ENCODE data around the gene LENG9. TPM values are rescaled to one million over a fixed set of nuclear protein-coding genes. Genes with fewer than 3 reads are reported as not detected.

Gene LENG9
- total RNA-seq, 2 experiments from 2014 or later: 5.3 to 5.6 TPM

DNA sequence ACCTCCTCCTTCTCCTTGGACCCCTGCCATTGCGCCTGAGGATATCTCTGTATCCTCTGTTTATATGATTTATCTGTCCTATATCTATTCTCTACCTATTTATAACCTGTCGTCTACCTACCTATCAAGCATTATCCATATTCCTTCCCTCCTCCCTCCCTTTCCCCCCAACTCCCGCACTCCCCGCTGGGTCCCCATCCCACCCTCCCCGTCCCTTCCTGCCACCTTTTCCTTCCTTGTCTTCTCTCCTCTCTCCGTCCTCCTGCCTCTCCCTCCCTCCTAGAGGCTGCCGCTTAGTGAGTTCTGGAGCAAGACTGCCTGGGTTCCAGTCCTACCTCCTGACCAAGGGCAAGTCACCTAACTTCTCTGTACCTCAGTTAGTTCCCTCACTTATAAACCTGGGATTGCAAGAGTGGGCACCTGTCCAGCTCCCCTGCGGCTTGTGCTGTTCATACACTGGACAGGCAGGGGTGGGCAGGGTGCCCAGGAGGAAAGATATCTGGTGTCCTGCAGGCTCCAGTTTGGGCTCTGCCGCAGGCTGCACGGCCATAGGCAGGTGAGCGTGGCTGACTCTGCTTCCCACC, 32.2 kb downstream of the LENG9 start:
- CTCF ChIA-PET: interaction anchor here (1.0 kb wide), 1 partner anchor 9 kb away, joined by 3 read pairs; no protein-coding TSS in a partner anchor
- Mint-ChIP-seq H3K4me3 (peak overlapping the region; percentile 43), H3K27me3 (peaks cover 12% of the 10 kb centered on the region), H3K4me1 (ENCODE audit: low read depth) (peaks cover 14% of the 10 kb centered on the region), H3K36me3 (no peaks in the 10 kb centered on the region), H3K9me3 (no peaks in the 10 kb centered on the region), H3K27ac (no peak overlapping the region)
- POLR2A ChIA-PET: no interaction called here
- no peak for DNase-seq
- intact Hi-C loops (cut with micrococcal nuclease): no loop called here

DNA sequence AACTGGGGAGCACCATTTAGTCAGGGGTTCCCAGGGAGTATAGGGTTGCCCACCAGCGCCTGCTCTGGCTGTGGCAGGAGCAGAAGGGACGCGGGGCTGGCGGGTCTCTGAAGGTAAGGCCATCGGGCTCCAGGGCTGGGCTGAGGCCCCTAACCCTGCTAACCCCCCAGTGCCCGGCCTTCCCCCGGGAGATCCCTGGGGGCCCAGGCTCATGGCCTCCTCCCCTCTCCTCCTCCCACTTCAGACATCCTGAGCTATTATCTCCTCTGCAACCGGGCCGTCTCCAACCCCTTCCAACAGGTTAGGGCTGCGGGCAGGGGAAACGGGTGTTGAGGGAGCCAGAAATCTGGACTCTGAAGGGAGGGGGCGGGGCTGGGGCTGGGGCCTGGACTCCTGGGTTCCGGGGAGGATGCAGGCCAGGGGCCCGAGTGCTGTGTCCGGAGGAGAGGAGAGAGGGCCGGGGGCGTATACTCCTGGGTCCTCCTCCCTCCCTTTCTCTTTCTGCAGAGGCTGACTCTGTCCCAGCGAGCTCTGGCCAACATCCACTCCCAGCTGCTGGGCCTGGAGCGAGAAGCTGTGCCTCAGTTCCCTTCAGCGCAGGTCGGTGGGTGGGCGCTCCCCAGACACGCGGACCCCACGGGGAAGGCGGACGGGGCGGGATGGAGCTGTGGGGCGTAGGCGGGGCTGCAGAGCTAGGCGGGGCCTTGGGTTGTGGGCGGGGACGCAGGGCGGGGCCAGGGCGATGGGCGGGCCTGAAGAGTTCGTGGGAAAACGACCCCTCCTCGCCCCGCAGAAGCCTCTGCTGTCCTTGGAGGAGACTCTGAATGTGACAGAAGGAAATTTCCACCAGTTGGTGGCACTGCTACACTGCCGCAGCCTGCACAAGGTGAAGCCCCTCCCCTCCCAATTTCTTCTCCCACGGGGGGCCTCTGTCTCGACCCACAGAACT, 33.0 kb downstream of the LENG9 start:
- H3K4me1 Mint-ChIP-seq (ENCODE audit: low read depth): peaks cover 14% of the 10 kb centered on the region
- intact Hi-C loops (cut with micrococcal nuclease): no loop called here
- CTCF ChIA-PET: interaction anchor here (1.0 kb wide), 1 partner anchor 10 kb away, joined by 3 read pairs; no protein-coding TSS in a partner anchor
- peak; percentile 58 for DNase-seq
- no peaks in the 10 kb centered on the region for H3K36me3 Mint-ChIP-seq
- peak overlapping the region; percentile 43 for H3K4me3 Mint-ChIP-seq
- no peak overlapping the region for H3K27ac Mint-ChIP-seq
- POLR2A ChIA-PET: no interaction called here
- H3K9me3 Mint-ChIP-seq: no peaks in the 10 kb centered on the region
- peaks cover 17% of the 10 kb centered on the region for H3K27me3 Mint-ChIP-seq

DNA sequence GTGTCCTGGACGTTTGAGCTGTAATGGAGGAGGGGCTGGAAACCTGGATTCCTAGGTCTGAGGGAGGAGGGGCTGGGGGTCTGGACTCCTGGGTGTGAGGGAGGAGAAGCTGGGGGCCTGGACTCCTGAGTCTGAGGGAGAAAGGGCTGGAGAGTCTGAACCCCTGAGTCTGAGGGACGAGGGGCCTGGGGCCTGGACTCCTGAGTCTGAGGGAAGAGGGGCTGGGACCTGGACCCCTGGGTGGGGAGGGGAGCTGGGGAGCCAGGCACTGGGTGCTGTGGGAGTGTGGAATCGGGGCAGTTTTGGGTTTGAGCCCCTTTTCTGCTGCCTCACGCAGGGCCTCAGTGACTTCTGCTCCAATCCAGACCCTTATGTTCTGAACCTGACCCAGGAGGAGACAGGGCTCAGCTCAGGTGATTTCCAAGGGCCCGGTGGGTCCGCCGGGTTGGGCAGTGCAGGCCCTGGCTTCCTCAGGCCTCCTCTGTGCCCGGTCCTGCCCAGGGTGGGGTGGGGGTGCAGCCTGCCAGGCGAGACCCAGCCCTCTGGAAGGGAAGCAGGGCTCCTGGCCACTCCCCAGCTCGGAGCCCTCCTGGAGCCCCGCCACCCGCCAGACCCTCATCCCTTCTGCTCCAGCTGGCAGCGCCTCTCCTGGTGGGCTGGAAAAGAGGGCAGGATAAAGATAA, 33.9 kb downstream of the LENG9 start:
- Mint-ChIP-seq H3K27ac (no peak overlapping the region), H3K4me1 (ENCODE audit: low read depth) (peaks cover 8% of the 10 kb centered on the region), H3K4me3 (no peak overlapping the region), H3K36me3 (no peaks in the 10 kb centered on the region), H3K27me3 (peaks cover 20% of the 10 kb centered on the region), H3K9me3 (no peaks in the 10 kb centered on the region)
- CTCF ChIA-PET: no interaction called here
- no peak for DNase-seq
- intact Hi-C loops (cut with micrococcal nuclease): no loop called here
- POLR2A ChIA-PET: no interaction called here

DNA sequence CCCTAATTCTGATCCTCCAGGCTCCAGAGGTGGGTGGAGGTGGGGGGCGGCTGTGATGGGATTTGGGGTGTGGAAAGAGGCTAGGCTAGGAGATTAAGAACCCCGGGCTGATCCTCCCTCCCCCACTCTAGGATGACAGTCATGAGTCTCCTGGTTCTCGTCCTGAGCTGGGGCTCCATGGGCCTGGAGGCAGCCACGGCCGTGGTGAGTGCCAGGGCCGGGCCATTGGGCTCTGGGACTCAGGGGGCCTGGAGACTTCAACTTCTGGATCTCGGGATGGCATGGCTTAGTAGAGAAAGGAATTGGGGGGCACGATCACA, 34.4 kb downstream of the LENG9 start:
- H3K27ac Mint-ChIP-seq: no peak overlapping the region
- peaks cover 4% of the 10 kb centered on the region for H3K4me1 Mint-ChIP-seq (ENCODE audit: low read depth)
- no peak for DNase-seq
- peaks cover 25% of the 10 kb centered on the region for H3K27me3 Mint-ChIP-seq
- no peak overlapping the region for H3K4me3 Mint-ChIP-seq
- ChIA-PET CTCF (no interaction called here), POLR2A (no interaction called here)
- intact Hi-C loops (cut with micrococcal nuclease): no loop called here
- no peaks in the 10 kb centered on the region for H3K9me3 Mint-ChIP-seq
- no peaks in the 10 kb centered on the region for H3K36me3 Mint-ChIP-seq

DNA sequence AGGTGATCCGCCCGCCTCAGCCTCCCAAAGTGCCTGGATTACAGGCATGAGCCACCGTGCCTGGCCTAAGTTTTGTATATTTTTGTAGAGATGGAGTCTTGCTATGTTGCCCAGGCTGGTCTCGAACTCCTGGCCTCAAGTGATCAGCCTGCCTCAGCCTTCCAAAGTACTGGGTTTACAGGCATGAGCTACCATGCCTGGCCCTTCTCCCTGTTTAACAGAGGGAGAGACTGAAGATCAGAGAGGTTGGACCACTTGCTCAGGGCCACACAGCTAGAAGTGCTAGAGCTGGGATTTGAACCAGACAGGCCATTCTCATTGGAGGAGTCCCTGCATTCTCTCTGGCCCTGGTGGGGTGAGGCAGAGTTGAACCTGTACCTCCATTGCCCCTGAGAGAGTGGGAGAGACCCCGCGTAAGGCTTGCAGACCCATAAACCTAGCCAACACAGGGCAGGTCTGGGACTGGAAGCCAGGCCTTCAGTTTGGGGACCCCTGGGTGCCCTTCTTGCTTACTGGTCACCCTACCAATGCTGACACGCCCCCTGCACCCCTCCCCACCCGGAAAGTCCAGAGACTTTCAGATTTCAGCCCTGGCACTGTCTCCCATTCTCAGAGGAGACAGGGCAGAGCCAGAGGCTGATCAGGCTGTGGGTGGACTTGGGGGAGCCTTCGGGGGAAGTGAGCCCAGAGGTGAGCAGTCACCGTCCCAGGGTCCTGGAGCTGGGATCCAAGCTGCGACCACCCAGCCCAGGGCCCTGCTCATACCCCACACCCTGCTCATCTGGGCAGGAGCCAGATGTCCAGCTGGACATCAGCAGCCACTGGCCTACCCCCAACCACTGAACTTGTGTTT, 35.0 kb downstream of the LENG9 start:
- Mint-ChIP-seq H3K4me1 (ENCODE audit: low read depth) (peaks cover 2% of the 10 kb centered on the region), H3K4me3 (no peak overlapping the region), H3K36me3 (no peaks in the 10 kb centered on the region), H3K9me3 (no peaks in the 10 kb centered on the region), H3K27ac (no peak overlapping the region), H3K27me3 (peaks cover 27% of the 10 kb centered on the region)
- ChIA-PET POLR2A (interaction anchor here (0.9 to 1.5 kb wide), 2 partner anchors 12 to 20 kb away, joined by 4 read pairs; partner anchors contain the start of gene LENG8), CTCF (interaction anchor here (0.6 kb wide), 1 partner anchor 15 kb away, joined by 3 read pairs; no protein-coding TSS in a partner anchor)
- DNase-seq: no peak
- intact Hi-C loops (cut with micrococcal nuclease): no loop called here

DNA sequence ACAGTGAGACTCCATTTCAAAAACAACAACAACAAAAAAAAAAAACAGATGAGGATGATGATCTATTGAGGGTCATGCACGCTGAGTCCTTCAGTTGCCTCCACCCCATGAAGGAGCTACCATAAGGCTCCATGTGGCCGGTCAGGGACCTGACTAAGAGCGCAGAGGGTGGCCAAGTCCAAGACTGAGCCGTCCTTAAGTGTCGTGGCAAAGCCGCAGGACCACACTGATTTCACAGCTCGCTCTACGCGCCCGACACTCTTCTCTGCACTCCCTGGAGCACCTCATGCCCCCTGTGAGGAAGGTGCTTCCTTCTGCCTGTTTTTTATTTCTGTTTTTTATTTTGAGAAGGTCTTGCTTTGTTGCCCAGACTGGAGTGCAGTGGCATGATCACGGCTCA, 36.0 kb downstream of the LENG9 start:
- H3K4me3 Mint-ChIP-seq: no peak overlapping the region
- peaks cover 2% of the 10 kb centered on the region for H3K4me1 Mint-ChIP-seq (ENCODE audit: low read depth)
- H3K36me3 Mint-ChIP-seq: no peaks in the 10 kb centered on the region
- H3K27me3 Mint-ChIP-seq: peaks cover 30% of the 10 kb centered on the region
- intact Hi-C loops (cut with micrococcal nuclease): no loop called here
- DNase-seq: no peak
- ChIA-PET POLR2A (interaction anchor here (0.9 to 1.5 kb wide), 2 partner anchors 13 to 21 kb away, joined by 4 read pairs; partner anchors contain the start of gene LENG8), CTCF (no interaction called here)
- no peak overlapping the region for H3K27ac Mint-ChIP-seq
- no peaks in the 10 kb centered on the region for H3K9me3 Mint-ChIP-seq

DNA sequence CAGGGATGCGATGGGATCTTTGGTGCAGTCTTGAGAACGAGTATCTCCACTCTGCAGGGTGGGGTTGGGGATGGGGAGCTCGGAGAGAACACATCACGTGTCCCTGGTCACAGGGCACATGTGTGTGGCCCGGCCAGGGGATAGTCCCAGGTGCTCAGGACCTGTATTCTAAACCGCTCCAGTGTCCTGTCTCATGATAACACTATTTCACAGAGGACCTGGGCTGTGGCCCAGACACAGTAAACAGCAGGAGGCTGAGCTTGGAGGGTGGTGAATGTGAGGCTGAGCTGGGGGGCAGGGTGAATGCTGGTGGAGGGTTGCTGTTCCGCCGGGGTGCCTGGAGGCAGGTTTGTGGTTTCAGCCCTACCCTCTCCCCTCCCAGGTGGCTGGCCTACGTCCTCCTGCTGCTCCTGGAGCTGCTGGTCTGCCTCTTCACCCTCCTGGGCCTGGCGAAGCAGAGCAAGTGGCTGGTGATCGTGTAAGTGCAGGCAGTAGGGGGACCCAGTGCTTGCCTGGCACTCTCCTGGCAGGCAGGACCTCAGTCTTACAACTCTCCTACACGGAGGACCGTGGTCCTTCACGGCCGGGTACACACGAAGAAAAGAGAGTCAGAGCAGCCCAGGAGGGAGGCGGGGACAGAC, 37.2 kb downstream of the LENG9 start:
- Mint-ChIP-seq H3K9me3 (no peaks in the 10 kb centered on the region), H3K27ac (no peak overlapping the region), H3K4me3 (no peak overlapping the region), H3K36me3 (no peaks in the 10 kb centered on the region), H3K27me3 (peaks cover 30% of the 10 kb centered on the region), H3K4me1 (ENCODE audit: low read depth) (peaks cover 2% of the 10 kb centered on the region)
- intact Hi-C loops (cut with micrococcal nuclease): no loop called here
- no peak for DNase-seq
- ChIA-PET CTCF (interaction anchor here (1.0 kb wide), 1 partner anchor 113 kb away, joined by 3 read pairs; the partner anchor contains the start of gene LILRA5), POLR2A (no interaction called here)

DNA sequence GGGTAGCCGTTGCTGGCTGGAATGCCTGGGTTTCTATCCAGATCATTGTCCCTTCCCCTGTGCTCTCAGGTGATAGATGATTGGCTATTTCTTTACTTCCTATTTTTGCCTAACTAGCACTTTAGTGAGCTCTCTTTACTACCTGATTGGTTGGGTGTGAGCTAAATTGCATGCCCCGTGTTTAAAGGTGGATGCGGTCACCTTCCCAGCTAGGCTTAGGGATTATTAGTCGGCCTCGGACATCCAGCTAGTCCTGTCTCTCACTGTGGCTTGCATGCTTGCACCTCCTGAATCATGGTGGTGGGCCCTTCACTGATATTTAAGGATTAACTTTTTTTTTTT, 38.2 kb downstream of the LENG9 start:
- ChIA-PET CTCF (interaction anchor here (0.6 kb wide), 1 partner anchor 69 kb away, joined by 4 read pairs; no protein-coding TSS in a partner anchor), POLR2A (no interaction called here)
- Mint-ChIP-seq H3K9me3 (no peaks in the 10 kb centered on the region), H3K4me3 (no peak overlapping the region), H3K27me3 (peaks cover 30% of the 10 kb centered on the region), H3K27ac (no peak overlapping the region), H3K4me1 (ENCODE audit: low read depth) (no peaks in the 10 kb centered on the region), H3K36me3 (no peaks in the 10 kb centered on the region)
- no peak for DNase-seq
- intact Hi-C loops (cut with micrococcal nuclease): no loop called here

DNA sequence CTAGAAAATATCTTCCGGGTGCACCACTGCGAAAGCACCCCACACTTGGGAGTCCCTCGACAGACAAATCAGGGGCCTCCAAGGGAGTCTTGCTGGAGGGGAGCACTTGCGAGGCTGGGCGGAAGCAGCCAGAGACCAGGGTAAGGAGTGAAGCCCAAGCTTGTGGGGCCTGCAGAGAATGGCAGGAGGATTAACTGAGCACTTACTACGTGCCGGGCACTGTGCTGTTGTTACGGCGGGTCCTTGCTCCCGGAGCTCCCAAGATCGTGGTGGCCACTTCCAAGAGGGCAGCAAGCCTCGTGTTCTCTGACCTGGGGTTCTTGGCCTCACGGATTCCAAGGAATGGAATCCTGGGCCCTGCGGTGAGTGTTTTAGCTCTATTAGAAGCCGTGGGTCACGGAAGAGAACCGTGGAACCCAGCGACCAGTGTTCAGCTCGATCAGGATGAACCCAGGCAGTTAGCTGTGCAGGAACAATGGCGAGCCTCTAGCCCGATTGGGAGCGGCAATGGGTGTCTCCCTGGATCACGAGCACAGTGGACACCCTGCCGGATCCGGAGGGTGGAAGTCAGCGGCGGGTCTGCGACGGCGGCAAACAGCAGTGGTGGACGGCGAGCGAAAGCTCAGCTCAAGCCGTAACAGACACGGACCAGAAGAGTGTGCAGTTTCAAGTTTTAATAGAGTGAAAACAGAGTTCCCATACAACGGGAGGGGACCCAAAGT, 38.8 kb downstream of the LENG9 start:
- intact Hi-C loops (cut with micrococcal nuclease): no loop called here
- Mint-ChIP-seq H3K27me3 (peaks cover 31% of the 10 kb centered on the region), H3K9me3 (no peaks in the 10 kb centered on the region), H3K27ac (no peak overlapping the region), H3K36me3 (no peaks in the 10 kb centered on the region), H3K4me1 (ENCODE audit: low read depth) (no peaks in the 10 kb centered on the region), H3K4me3 (no peak overlapping the region)
- POLR2A ChIA-PET: no interaction called here
- DNase-seq: no peak
- CTCF ChIA-PET: interaction anchor here (0.6 kb wide), 1 partner anchor 68 kb away, joined by 4 read pairs; no protein-coding TSS in a partner anchor

DNA sequence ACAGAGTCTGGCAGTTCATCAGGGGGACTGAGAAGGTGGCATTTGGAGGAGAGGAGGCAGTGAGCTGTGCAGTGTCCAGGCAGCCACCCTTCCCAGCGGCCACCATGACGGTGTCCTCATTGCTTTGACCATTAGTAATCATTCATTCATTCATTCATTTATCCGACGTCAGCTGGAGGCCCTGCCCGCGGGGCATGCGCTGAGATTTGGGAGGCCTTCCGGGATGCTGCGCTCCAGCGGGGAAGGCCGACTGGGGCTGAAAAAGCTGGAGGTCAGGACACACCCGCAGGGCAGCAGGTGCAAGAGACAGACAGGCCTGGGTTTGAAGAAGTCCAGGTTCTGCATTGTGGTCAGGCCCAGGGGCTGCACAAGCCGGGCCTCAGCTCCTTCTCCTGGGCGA, 39.4 kb downstream of the LENG9 start:
- H3K4me3 Mint-ChIP-seq: no peak overlapping the region
- POLR2A ChIA-PET: no interaction called here
- CTCF ChIA-PET: interaction anchor here (1.0 kb wide), 1 partner anchor 15 kb away, joined by 3 read pairs; no protein-coding TSS in a partner anchor
- DNase-seq: no peak
- H3K27ac Mint-ChIP-seq: no peak overlapping the region
- no peaks in the 10 kb centered on the region for H3K36me3 Mint-ChIP-seq
- peaks cover 34% of the 10 kb centered on the region for H3K27me3 Mint-ChIP-seq
- H3K9me3 Mint-ChIP-seq: no peaks in the 10 kb centered on the region
- intact Hi-C loops (cut with micrococcal nuclease): no loop called here
- no peaks in the 10 kb centered on the region for H3K4me1 Mint-ChIP-seq (ENCODE audit: low read depth)

DNA sequence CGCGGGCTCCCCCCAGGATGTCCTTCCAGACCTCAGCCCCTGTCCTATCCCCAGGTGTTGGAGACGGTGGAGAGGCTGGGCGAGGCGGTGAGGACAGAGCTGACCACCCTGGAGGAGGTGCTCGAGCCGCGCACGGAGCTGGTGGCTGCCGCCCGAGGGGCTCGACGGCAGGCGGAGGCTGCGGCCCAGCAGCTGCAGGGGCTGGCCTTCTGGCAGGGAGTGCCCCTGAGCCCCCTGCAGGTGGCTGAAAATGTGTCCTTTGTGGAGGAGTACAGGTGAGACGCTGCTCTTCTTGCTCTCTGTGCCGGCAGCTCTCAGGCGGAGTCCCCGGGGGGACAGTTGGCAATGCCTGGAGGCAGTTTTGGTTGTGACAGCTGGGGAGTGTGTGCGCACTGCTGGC, 41.4 kb downstream of the LENG9 start:
- Mint-ChIP-seq H3K36me3 (no peaks in the 10 kb centered on the region), H3K4me1 (ENCODE audit: low read depth) (peaks cover 13% of the 10 kb centered on the region), H3K27me3 (peaks cover 42% of the 10 kb centered on the region), H3K27ac (no peak overlapping the region), H3K9me3 (no peaks in the 10 kb centered on the region), H3K4me3 (no peak overlapping the region)
- intact Hi-C loops (cut with micrococcal nuclease): no loop called here
- ChIA-PET CTCF (interaction anchor here (1.8 kb wide), 1 partner anchor 156 kb away, joined by 6 read pairs; no protein-coding TSS in a partner anchor), POLR2A (no interaction called here)
- no peak for DNase-seq

Measured in activated CD4-positive, alpha-beta memory T cell treated with anti-CD3 and anti-CD28 coated beads for 36 hours (primary cell).